ENCODE results near the gene HYAL3. TPM values are rescaled to one million over a fixed set of nuclear protein-coding genes. Genes with fewer than 3 reads are reported as not detected.

HYAL3 gene
- total and polyA plus RNA-seq, 2 of the 13 experiments (the other 11 are each of a cell fraction or from before 2014, with no cell fraction given) = 5.5 to 10.4 TPM

DNA sequence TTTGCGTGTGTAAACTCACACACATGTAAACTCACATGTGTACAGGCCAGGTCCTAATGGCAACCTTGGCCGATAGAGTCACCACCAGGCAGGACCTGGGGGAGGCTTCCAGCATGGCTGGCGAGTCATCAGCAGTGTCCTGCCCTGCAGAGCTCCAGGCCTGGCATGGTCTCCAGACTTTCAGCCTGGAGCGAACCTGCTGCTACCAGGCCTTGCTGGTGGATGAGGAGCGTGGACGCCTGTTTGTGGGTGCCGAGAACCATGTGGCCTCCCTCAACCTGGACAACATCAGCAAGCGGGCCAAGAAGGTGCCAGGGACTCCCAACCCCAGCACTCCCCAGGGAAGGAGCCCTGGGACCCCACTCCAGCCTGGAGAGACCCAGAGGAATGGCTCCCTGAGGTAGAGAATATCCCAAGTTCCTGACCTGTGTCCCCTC is 29.2 kb downstream of the HYAL3 start (continued):
- TF ChIP-seq, protein P1, sequence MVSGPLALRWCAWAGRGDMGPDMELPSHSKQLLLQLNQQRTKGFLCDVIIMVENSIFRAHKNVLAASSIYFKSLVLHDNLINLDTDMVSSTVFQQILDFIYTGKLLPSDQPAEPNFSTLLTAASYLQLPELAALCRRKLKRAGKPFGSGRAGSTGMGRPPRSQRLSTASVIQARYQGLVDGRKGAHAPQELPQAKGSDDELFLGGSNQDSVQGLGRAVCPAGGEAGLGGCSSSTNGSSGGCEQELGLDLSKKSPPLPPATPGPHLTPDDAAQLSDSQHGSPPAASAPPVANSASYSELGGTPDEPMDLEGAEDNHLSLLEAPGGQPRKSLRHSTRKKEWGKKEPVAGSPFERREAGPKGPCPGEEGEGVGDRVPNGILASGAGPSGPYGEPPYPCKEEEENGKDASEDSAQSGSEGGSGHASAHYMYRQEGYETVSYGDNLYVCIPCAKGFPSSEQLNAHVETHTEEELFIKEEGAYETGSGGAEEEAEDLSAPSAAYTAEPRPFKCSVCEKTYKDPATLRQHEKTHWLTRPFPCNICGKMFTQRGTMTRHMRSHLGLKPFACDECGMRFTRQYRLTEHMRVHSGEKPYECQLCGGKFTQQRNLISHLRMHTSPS (CRISPR knock-in tag; IDR thresholded peaks at IDR 0.05; ENCODE audit: low read depth) = peak; percentile 6; the same call in 1 of the 2 replicates
- TF ChIP-seq ZNF451 (CRISPR knock-in tag; IDR thresholded peaks at IDR 0.05) (0 out of 2 replicates have a peak, but pooled peaks have one; percentile 23), MED13 (CRISPR knock-in tag; IDR thresholded peaks at IDR 0.05) (peak; percentile 19; the same call in 1 of the 2 replicates), ZNF563 (CRISPR knock-in tag; IDR thresholded peaks at IDR 0.05) (0 out of 2 replicates have a peak, but pooled peaks have one; percentile 10), KMT2B (CRISPR knock-in tag; IDR thresholded peaks at IDR 0.05) (no peak), MEIS2 (CRISPR knock-in tag; IDR thresholded peaks at IDR 0.05) (no peak), MYC (CRISPR knock-in tag; IDR thresholded peaks at IDR 0.05; ENCODE audit: borderline replicate concordance) (peak; percentile 38; the same call in 1 of the 2 replicates), POLR2G (IDR thresholded peaks at IDR 0.05; ENCODE audit: low read depth, low read length) (0 out of 2 replicates have a peak, but pooled peaks have one; percentile 33), ZHX1 (CRISPR knock-in tag; IDR thresholded peaks at IDR 0.05; ENCODE audit: low read depth) (no peak), ATF7 (IDR thresholded peaks at IDR 0.05) (no peak), ATF7 (CRISPR knock-in tag; IDR thresholded peaks at IDR 0.05) (0 out of 2 replicates have a peak, but pooled peaks have one; percentile 13), RFXAP (CRISPR knock-in tag; IDR thresholded peaks at IDR 0.05; ENCODE audit: borderline replicate concordance) (peak; percentile 47; the same call in 1 of the 2 replicates), ZNF17 (CRISPR knock-in tag; IDR thresholded peaks at IDR 0.05) (0 out of 2 replicates have a peak, but pooled peaks have one; percentile 60), ZNF782 (CRISPR knock-in tag; IDR thresholded peaks at IDR 0.05; ENCODE audit: borderline replicate concordance) (peak; percentile 42; the same call in 1 of the 2 replicates)
- TF ChIP-seq, protein P2, sequence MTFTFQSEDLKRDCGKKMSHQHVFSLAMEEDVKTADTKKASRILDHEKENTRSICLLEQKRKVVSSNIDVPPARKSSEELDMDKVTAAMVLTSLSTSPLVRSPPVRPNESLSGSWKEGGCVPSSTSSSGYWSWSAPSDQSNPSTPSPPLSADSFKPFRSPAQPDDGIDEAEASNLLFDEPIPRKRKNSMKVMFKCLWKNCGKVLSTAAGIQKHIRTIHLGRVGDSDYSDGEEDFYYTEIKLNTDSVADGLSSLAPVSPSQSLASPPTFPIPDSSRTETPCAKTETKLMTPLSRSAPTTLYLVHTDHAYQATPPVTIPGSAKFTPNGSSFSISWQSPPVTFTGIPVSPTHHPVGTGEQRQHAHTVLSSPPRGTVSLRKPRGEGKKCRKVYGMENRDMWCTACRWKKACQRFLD (CRISPR knock-in tag; IDR thresholded peaks at IDR 0.05; ENCODE audit: borderline replicate concordance) = peak; percentile 44; the same call in 1 of the 2 replicates
- TF ChIP-seq, protein P3, sequence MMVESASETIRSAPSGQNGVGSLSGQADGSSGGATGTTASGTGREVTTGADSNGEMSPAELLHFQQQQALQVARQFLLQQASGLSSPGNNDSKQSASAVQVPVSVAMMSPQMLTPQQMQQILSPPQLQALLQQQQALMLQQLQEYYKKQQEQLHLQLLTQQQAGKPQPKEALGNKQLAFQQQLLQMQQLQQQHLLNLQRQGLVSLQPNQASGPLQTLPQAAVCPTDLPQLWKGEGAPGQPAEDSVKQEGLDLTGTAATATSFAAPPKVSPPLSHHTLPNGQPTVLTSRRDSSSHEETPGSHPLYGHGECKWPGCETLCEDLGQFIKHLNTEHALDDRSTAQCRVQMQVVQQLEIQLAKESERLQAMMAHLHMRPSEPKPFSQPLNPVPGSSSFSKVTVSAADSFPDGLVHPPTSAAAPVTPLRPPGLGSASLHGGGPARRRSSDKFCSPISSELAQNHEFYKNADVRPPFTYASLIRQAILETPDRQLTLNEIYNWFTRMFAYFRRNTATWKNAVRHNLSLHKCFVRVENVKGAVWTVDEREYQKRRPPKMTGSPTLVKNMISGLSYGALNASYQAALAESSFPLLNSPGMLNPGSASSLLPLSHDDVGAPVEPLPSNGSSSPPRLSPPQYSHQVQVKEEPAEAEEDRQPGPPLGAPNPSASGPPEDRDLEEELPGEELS (CRISPR knock-in tag; IDR thresholded peaks at IDR 0.05) = 0 out of 2 replicates have a peak, but pooled peaks have one; percentile 27
- TF ChIP-seq, protein P4, sequence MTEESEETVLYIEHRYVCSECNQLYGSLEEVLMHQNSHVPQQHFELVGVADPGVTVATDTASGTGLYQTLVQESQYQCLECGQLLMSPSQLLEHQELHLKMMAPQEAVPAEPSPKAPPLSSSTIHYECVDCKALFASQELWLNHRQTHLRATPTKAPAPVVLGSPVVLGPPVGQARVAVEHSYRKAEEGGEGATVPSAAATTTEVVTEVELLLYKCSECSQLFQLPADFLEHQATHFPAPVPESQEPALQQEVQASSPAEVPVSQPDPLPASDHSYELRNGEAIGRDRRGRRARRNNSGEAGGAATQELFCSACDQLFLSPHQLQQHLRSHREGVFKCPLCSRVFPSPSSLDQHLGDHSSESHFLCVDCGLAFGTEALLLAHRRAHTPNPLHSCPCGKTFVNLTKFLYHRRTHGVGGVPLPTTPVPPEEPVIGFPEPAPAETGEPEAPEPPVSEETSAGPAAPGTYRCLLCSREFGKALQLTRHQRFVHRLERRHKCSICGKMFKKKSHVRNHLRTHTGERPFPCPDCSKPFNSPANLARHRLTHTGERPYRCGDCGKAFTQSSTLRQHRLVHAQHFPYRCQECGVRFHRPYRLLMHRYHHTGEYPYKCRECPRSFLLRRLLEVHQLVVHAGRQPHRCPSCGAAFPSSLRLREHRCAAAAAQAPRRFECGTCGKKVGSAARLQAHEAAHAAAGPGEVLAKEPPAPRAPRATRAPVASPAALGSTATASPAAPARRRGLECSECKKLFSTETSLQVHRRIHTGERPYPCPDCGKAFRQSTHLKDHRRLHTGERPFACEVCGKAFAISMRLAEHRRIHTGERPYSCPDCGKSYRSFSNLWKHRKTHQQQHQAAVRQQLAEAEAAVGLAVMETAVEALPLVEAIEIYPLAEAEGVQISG (CRISPR knock-in tag; IDR thresholded peaks at IDR 0.05) = peak; percentile 19; the same call in 1 of the 2 replicates
